ENCODE data around the gene SALL1. TPM values are rescaled to one million over a fixed set of nuclear protein-coding genes. Genes with fewer than 3 reads are reported as not detected.

Gene SALL1
- total RNA-seq, 1 experiment from 2014 or later: not detected

- POLR2A ChIA-PET: no interaction called here
- intact Hi-C loops (cut with micrococcal nuclease): no loop called here
- BruUV-seq (replicated peaks): no TSS peak
Measured at GRCh38 chr16:51140112-51140511, 11.0 kb downstream of the SALL1 start.

More at GRCh38 chr16:51140112-51140511, 11.0 kb downstream of the SALL1 start:
- H3K79me2 ChIP-seq (ENCODE audit: insufficient read depth, low read length): no peaks in the 10 kb centered on the region
- H3K27me3 ChIP-seq (ENCODE audit: insufficient read depth, low read length): no peaks in the 10 kb centered on the region
- H2AFZ ChIP-seq (ENCODE audit: low read depth, low read length, poor library complexity, severe bottlenecking): no peak overlapping the region
- ATAC-seq (no peak), DNase-seq (ENCODE audit: low read depth, low spot score) (no peak)
- no peak overlapping the region for H3K4me2 ChIP-seq (ENCODE audit: low read length)
- no peak for TF ChIP-seq CEBPB (IDR thresholded peaks at IDR 0.05; ENCODE audit: low read depth)
- no peak for TF ChIP-seq ZBTB33 (IDR thresholded peaks at IDR 0.05; ENCODE audit: extremely low read depth, insufficient replicate concordance, low read length)
- no peak for TF ChIP-seq CTCF (IDR thresholded peaks at IDR 0.05 in 2 of 3, conservative IDR thresholded peaks at IDR 0.05 in 1 of 3; ENCODE audit: borderline replicate concordance in 1 of 3, insufficient read depth in 1 of 3, low read depth in 2 of 3, low read length in 2 of 3)
- no peak for TF ChIP-seq ATF3 (IDR thresholded peaks at IDR 0.05)
- TF ChIP-seq FOSL1 (IDR thresholded peaks at IDR 0.05; ENCODE audit: low read depth): no peak
- no peak for TF ChIP-seq POLR2AphosphoS5 (IDR thresholded peaks at IDR 0.05; ENCODE audit: low read depth, low read length)
- no peak for TF ChIP-seq REST (IDR thresholded peaks at IDR 0.05; ENCODE audit: low read depth)
- TF ChIP-seq TCF7L2 (IDR thresholded peaks at IDR 0.05; ENCODE audit: borderline replicate concordance, extremely low read depth, insufficient read depth, insufficient read length): no peak
- TF ChIP-seq POLR2A (IDR thresholded peaks at IDR 0.05; ENCODE audit: borderline replicate concordance, extremely low read depth, insufficient read depth, insufficient read length): no peak
- no peak for TF ChIP-seq EGR1 (IDR thresholded peaks at IDR 0.05; ENCODE audit: low read depth)
- no peak for TF ChIP-seq SP1 (IDR thresholded peaks at IDR 0.05; ENCODE audit: low read depth)
- no peaks in the 10 kb centered on the region for H3K4me1 ChIP-seq (ENCODE audit: control insufficient read depth in 1 of 2, insufficient read depth in 2 of 2, low read length in 2 of 2)
- no peak overlapping the region for H3K4me3 ChIP-seq (replicated peaks in 1 of 2; ENCODE audit: low read depth in 1 of 2, low read length in 2 of 2)
- H3K9me2 ChIP-seq (ENCODE audit: insufficient read depth): no peaks in the 10 kb centered on the region
- no peak overlapping the region for H3K9ac ChIP-seq (ENCODE audit: low read length)
- H3K9me3 ChIP-seq (ENCODE audit: control insufficient read depth in 1 of 2, insufficient read depth in 1 of 2, low read depth in 1 of 2, low read length in 2 of 2): no peaks in the 10 kb centered on the region
- RAD21 ChIA-PET (ENCODE audit: low non-redundant PET in 1 of 2, low total read pairs in 2 of 2, uncharacterized antibody in 2 of 2, unreplicated experiment in 2 of 2): no interaction called here
- no peak overlapping the region for H3K27ac ChIP-seq (ENCODE audit: low read depth, low read length)
- no peaks in the 10 kb centered on the region for H4K20me1 ChIP-seq (ENCODE audit: insufficient read depth)
- CTCF ChIA-PET: no interaction called here
- no peaks in the 10 kb centered on the region for H3K36me3 ChIP-seq (ENCODE audit: control insufficient read depth in 1 of 2, insufficient read depth in 2 of 2, low read length in 2 of 2)
